ENCODE results near the gene SEH1L. TPM values are rescaled to one million over a fixed set of nuclear protein-coding genes. Genes with fewer than 3 reads are reported as not detected.
"Not testable (repeated sequence)": the region's sequence is repeated elsewhere in the genome, so short reads cannot be mapped to it uniquely, and the experiment has no call there.

Gene SEH1L
- total RNA-seq, 1 experiment from 2014 or later, result 31.5 TPM

- in situ Hi-C loops (cut with HindIII; ENCODE audit: low pct_unique_long_range_greater_than_20kb, low sequenced_read_pairs), result no loop called here
- DNase-seq (ENCODE audit: low read depth, low spot score), result peak; percentile 32
These were observed 16.9 kb upstream of the SEH1L start for GRCh38 chr18:12930908-12931307.

- no peak for DNase-seq (ENCODE audit: low read depth, low spot score)
- in situ Hi-C loops (cut with HindIII; ENCODE audit: low pct_unique_long_range_greater_than_20kb, low sequenced_read_pairs), result no loop called here
These were observed 14.5 kb upstream of the SEH1L start for GRCh38 chr18:12933327-12933726.

- DNase-seq (ENCODE audit: low read depth, low spot score), result peak; percentile 84
- in situ Hi-C loops (cut with HindIII; ENCODE audit: low pct_unique_long_range_greater_than_20kb, low sequenced_read_pairs), result no loop called here
These were observed 13.2 kb upstream of the SEH1L start for GRCh38 chr18:12934454-12935071.

- in situ Hi-C loops (cut with HindIII; ENCODE audit: low pct_unique_long_range_greater_than_20kb, low sequenced_read_pairs), result no loop called here
- DNase-seq (ENCODE audit: low read depth, low spot score), result no peak
These were observed 8.6 kb upstream of the SEH1L start for GRCh38 chr18:12939162-12939561.

- no peak for DNase-seq (ENCODE audit: low read depth, low spot score)
- in situ Hi-C loops (cut with HindIII; ENCODE audit: low pct_unique_long_range_greater_than_20kb, low sequenced_read_pairs), result no loop called here
These were observed 4.6 kb upstream of the SEH1L start for GRCh38 chr18:12943215-12943614.

GRCh38 chr18:12944709-12945108, 3.1 kb upstream of the SEH1L start:
- no peak for DNase-seq (ENCODE audit: low read depth, low spot score)
- in situ Hi-C loops (cut with HindIII; ENCODE audit: low pct_unique_long_range_greater_than_20kb, low sequenced_read_pairs), result no loop called here

- DNase-seq (ENCODE audit: low read depth, low spot score), result peak; percentile 41
These were observed 1.1 kb upstream of the SEH1L start for GRCh38 chr18:12946549-12947284.

GRCh38 chr18:12948050-12948804, 416 bp downstream of the SEH1L start:
- in situ Hi-C loops (cut with HindIII; ENCODE audit: low pct_unique_long_range_greater_than_20kb, low sequenced_read_pairs), result no loop called here
- DNase-seq (ENCODE audit: low read depth, low spot score), result peak; percentile 92

More at GRCh38 chr18:12946549-12947284, 1.1 kb upstream of the SEH1L start:
- in situ Hi-C loops (cut with HindIII; ENCODE audit: low pct_unique_long_range_greater_than_20kb, low sequenced_read_pairs), result no loop called here

GRCh38 chr18:12958478-12958877, 10.7 kb downstream of the SEH1L start:
- in situ Hi-C loops (cut with HindIII; ENCODE audit: low pct_unique_long_range_greater_than_20kb, low sequenced_read_pairs), result no loop called here

GRCh38 chr18:12960395-12960794, 12.6 kb downstream of the SEH1L start:
- DNase-seq (ENCODE audit: low read depth, low spot score), result no peak
- in situ Hi-C loops (cut with HindIII; ENCODE audit: low pct_unique_long_range_greater_than_20kb, low sequenced_read_pairs), result no loop called here

More at GRCh38 chr18:12958478-12958877, 10.7 kb downstream of the SEH1L start:
- DNase-seq (ENCODE audit: low read depth, low spot score), result no peak

GRCh38 chr18:12960853-12961397, 13.1 kb downstream of the SEH1L start:
- in situ Hi-C loops (cut with HindIII; ENCODE audit: low pct_unique_long_range_greater_than_20kb, low sequenced_read_pairs), result no loop called here

GRCh38 chr18:12963069-12963468, 15.3 kb downstream of the SEH1L start:
- in situ Hi-C loops (cut with HindIII; ENCODE audit: low pct_unique_long_range_greater_than_20kb, low sequenced_read_pairs), result no loop called here
- DNase-seq (ENCODE audit: low read depth, low spot score), result no peak

More at GRCh38 chr18:12960853-12961397, 13.1 kb downstream of the SEH1L start:
- no peak for DNase-seq (ENCODE audit: low read depth, low spot score)

GRCh38 chr18:12968115-12968514, 20.3 kb downstream of the SEH1L start:
- no peak for DNase-seq (ENCODE audit: low read depth, low spot score)
- in situ Hi-C loops (cut with HindIII; ENCODE audit: low pct_unique_long_range_greater_than_20kb, low sequenced_read_pairs), result no loop called here

- in situ Hi-C loops (cut with HindIII; ENCODE audit: low pct_unique_long_range_greater_than_20kb, low sequenced_read_pairs), result no loop called here
- DNase-seq (ENCODE audit: low read depth, low spot score), result no peak
These were observed 20.8 kb downstream of the SEH1L start for GRCh38 chr18:12968619-12969018.

GRCh38 chr18:12973562-12974213, 25.9 kb downstream of the SEH1L start:
- DNase-seq (ENCODE audit: low read depth, low spot score), result no peak
- in situ Hi-C loops (cut with HindIII; ENCODE audit: low pct_unique_long_range_greater_than_20kb, low sequenced_read_pairs), result no loop called here

GRCh38 chr18:12975488-12975887, 27.7 kb downstream of the SEH1L start:
- DNase-seq (ENCODE audit: low read depth, low spot score), result no peak
- in situ Hi-C loops (cut with HindIII; ENCODE audit: low pct_unique_long_range_greater_than_20kb, low sequenced_read_pairs), result no loop called here

- in situ Hi-C loops (cut with HindIII; ENCODE audit: low pct_unique_long_range_greater_than_20kb, low sequenced_read_pairs), result no loop called here
- no peak for DNase-seq (ENCODE audit: low read depth, low spot score)
These were observed 28.5 kb downstream of the SEH1L start for GRCh38 chr18:12976305-12976704.

- DNase-seq (ENCODE audit: low read depth, low spot score); in situ Hi-C loops (cut with HindIII; ENCODE audit: low pct_unique_long_range_greater_than_20kb, low sequenced_read_pairs): not testable (repeated sequence)
These were observed 32.3 kb downstream of the SEH1L start for GRCh38 chr18:12980065-12980464.

Measured in SK-MEL-5 (cell line).